ENCODE measurements around the gene ZFAND3.

ZFAND3 gene

GRCh38 chr6:37894585-37894984, 75.1 kb downstream of the ZFAND3 start:
- DNase-seq (ENCODE audit: low read depth, low spot score) = no peak

DNA sequence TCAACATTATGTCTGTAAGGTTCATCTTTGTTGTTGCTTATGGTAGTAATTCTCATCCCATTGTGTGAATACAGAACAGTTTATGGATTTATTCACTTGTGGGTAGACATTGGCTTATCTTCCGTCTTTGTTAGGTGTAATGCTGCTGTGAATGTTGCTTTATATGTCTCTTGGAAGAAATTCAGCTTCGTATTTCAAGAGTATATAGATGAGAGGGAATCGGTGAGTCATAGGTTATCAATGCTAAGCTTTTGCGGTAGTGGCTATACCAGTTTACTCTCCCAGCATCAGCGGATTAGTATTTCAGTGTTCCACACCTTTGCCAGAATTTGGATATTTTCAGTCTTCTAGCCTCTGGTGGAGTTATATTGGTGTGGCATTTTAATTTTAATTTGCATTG, 77.8 kb downstream of the ZFAND3 start:
- DNase-seq (ENCODE audit: low read depth, low spot score) = no peak

DNA sequence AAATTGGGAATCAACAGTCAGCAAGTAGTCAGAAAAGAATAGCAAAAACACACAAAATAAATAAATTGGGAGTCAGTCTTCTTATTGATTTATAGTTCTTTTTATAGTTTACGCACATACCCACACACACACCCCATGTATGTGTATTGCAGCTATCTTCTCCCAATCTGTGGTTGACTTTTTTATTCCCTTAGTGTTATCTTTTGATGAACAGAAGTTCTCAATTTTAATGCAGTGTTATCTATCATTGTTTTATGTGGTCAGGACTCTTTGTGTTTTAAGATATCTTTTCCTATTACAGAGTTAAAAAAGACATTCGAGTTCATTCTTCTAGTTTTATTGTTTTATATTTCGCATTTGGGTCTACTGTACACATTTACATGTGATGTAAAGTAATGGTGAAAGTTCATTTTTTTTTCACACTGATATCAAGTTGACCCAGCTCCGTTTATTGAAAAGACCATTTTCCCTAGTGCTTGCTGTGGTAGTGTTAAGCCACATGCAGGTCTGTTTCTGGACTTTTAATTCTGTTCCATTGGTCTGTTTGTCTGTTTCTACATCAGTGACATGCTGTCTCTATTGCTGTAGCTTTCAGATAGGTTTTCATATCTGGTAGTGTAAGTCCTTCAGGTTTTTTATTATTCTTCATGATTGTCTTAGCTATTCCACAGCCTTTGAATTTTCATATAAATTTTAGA, 78.4 kb downstream of the ZFAND3 start:
- DNase-seq (ENCODE audit: low read depth, low spot score) = no peak

DNA sequence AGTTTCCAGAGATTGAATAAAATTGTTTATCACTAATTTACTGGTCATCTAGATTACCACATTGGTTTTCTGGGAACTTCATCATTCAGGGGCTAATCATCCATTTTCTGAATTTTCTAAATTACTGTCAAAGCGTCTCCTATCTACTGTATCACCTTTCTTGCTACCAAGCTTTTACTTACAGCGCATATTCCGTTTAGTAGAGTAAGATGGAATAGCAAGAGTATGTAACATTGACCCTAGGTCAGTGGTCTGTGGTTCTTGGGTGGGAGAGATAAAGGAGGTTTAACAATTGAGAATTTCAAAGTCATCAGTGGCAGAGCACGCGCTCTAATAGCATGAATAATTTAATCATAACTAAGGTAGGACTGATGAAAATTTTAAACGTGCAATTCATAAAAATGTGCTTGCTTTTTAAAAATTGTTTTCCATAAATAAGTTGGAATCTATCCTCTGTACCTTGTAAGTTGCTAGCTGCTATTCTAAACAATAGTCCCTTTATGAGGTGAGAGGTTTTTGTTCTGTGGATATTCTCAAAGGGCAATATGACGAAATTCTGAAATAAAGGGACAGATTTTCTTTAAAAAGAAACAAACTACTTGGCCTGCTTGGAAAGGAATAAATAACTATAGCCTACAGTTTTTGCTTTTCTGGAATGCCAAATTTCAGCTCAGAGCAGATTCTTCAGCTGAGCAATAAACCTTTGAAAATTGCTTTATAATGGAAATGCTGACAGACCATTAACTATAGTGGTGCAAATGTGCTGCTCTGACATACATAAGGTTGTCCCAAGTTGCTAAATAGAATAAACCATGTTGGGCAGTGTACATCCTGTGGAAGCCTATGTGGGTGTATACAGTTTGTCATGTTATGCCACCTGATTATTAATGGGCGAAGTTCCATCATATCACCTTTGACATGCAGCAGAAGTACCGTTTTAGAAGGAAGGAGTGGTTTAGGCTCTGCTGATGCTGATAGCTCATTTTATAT, 84.1 kb downstream of the ZFAND3 start:
- no peak for DNase-seq (ENCODE audit: low read depth, low spot score)

DNA sequence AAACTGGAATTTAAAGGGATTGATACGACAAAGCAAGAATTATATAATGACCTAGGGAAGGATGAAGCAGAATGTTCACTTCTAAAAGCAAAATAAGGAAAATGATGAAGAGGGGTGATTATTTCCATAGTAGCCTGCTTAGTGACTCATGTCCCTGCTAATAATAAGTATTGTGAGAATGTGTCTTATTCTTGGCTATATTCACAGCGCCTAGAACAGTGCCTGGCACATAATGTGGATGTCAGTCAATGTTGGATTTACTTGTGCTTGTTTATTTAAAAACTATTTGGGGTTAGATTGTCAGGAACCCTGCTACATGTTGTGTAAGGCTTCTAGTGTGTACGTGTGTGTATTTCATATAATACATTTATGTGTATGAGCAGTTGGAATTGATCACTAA, 85.1 kb downstream of the ZFAND3 start:
- no peak for DNase-seq (ENCODE audit: low read depth, low spot score)

GRCh38 chr6:37906121-37906520, 86.6 kb downstream of the ZFAND3 start:
- DNase-seq (ENCODE audit: low read depth, low spot score) = no peak

DNA sequence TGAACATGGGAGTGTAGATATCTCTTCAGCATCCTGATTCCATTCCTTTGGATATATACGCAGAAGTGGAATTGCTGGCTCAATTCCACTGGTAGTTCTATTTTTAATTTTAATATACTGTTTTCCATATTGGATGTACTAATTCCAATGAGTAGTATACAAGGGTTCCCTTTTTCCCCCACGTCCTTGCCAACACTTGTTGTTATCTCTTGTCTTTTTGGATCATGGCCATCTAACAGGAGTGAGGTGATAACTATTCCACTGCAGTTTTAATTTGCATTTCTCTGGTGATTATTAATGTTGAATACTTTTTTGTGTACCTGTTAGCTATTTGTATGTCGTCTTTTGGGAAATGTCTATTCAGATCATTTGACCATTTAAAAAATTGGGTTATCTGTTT, 91.5 kb downstream of the ZFAND3 start:
- DNase-seq (ENCODE audit: low read depth, low spot score) = no peak

GRCh38 chr6:37913210-37913609, 93.7 kb downstream of the ZFAND3 start:
- DNase-seq (ENCODE audit: low read depth, low spot score) = no peak

DNA sequence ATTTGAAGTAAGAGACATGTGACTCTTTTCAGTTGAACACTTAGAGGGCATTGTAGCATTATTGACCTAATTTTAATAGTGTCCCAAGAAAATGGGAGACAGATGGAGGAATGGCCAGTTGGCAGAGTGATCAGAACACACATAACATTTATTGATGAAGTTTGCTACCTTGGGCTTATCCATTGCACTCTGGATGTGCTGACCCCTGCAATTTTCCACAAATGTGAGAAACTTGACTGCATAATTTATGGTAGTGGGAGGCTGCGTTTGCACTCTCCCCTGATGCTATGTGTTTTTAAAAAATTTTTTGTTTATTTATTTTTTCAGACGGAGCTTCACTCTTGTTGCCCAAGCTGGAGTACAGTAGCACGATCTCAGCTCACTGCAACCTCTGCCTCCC, 95.9 kb downstream of the ZFAND3 start:
- no peak for DNase-seq (ENCODE audit: low read depth, low spot score)

DNA sequence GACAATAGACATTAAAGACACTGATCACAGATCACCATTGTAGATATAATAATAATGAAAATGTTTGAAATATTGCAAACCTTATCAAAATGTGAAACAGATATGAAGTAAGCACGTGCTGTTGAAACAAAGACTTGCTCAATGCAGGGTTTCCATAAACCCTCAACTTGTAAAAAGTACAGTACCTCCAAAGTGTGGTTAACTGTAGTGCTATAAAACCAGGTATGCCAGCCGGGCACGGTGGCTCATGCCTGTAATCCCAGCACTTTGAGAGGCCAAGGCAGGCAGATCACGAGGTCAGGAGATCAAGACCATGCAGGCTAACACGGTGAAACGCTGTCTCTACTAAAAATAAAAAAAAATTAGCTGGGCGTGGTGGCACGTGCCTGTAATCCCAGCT, 96.6 kb downstream of the ZFAND3 start:
- no peak for DNase-seq (ENCODE audit: low read depth, low spot score)

DNA sequence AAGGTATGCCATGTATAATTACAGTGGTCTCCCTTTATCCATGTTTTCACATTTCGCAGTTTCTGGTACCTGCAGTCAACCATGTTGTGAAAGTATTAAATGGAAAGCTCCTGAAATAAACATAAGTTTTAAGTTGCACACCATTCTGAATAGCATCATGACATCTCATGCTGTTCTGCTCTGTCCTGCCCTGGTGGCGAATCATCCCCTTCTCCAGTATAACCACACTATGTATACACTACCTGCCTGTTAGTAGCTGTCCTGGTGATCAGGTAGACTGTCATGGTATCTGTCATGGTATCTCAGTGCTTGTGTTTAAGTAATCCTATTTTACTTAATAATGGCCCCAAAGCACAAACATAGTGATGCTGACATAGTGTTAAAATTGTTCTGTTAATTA, 97.1 kb downstream of the ZFAND3 start:
- no peak for DNase-seq (ENCODE audit: low read depth, low spot score)

GRCh38 chr6:37917566-37917965, 98.0 kb downstream of the ZFAND3 start:
- DNase-seq (ENCODE audit: low read depth, low spot score) = no peak

DNA sequence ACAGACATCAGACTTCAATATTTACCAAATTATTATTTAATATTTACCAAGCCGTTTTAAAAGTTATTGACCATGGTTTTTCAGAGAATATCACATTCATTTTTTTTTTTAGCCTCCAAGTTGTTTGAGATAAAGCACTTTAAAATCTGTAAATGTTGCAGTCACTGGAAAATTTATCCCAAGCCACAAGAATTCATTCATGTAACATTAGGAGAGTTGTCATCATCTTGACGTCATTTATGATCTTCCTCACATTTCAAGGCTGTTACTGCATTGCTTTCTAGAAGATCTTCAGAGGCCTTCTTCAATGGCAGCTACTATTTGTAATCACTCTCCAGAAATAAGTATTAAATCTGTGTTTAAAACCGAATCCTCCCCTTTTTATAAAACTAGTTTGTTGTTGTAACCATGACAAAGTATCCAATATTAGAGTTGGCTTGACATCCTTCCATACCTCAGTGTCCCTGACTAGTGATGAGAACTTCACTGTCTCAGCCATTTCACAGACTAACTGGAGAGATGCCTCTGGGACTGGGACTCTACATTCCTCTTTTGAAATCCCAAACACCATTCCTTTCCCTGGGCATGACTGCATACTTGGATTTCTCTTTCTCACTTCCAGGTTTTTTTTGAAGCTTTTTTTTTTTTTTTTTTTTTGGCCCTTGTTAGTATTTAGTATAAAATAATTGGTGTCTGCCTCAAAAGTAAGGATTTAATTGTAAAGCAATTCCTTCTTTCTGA, 100.1 kb downstream of the ZFAND3 start:
- no peak for DNase-seq (ENCODE audit: low read depth, low spot score)

GRCh38 chr6:37920667-37921066, 101.1 kb downstream of the ZFAND3 start:
- DNase-seq (ENCODE audit: low read depth, low spot score) = no peak

DNA sequence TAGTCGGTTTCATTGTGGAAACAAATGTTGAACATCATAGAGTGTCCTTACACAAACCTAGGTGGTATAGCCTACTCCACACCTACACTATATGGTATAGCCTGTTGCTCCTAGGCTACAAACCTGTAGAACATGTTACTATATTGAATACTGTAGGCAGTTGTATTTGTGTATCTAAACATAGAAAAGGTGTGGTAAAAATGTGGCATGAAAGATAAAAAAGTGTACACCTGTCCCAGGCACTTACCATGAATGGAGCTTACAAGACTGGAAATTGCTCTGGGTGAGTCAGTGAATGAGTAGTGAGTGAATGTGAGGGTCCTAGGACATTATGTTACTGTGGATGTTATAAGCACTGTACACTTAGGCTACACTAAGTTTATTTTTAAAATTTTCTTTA, 103.0 kb downstream of the ZFAND3 start:
- DNase-seq (ENCODE audit: low read depth, low spot score) = no peak

DNA sequence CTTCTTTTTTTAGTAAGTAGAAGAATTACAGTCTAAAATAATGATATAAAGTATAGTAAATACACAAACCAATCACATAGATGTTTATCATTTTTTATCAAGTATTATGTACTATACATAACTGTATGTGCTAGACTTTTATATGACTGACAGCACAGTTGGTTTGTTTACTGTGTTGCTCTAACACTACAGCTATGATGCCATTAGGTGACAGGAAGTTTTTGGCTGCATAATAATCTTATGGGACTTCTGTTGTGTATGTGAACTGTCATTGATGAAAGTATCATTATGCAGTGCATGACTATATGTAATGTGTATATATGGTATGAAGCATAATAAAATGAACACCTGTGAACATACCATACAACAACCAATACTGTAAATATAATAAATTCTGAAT, 104.0 kb downstream of the ZFAND3 start:
- DNase-seq (ENCODE audit: low read depth, low spot score) = no peak

DNA sequence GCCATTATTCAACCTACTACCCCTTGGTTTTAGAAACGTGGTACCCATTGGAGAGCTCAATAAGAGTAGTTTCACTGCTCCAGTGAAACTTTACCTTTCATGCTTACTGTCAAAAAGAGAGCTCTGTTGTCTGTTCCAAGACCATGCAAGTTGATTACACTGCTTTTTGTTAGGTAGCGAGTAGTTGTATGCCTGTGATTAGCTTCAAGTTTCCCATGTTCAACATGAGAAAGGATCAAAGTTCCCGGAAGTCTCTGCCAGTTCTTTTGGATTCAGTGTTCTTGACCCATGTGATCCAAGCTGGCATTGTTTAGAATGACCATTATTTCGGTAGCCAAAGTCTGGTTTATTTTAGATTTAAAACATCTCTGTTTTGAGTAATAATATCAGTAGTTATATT, 107.1 kb downstream of the ZFAND3 start:
- no peak for DNase-seq (ENCODE audit: low read depth, low spot score)

- no peak for DNase-seq (ENCODE audit: low read depth, low spot score)
These were observed 108.7 kb downstream of the ZFAND3 start for GRCh38 chr6:37928217-37928616.

DNA sequence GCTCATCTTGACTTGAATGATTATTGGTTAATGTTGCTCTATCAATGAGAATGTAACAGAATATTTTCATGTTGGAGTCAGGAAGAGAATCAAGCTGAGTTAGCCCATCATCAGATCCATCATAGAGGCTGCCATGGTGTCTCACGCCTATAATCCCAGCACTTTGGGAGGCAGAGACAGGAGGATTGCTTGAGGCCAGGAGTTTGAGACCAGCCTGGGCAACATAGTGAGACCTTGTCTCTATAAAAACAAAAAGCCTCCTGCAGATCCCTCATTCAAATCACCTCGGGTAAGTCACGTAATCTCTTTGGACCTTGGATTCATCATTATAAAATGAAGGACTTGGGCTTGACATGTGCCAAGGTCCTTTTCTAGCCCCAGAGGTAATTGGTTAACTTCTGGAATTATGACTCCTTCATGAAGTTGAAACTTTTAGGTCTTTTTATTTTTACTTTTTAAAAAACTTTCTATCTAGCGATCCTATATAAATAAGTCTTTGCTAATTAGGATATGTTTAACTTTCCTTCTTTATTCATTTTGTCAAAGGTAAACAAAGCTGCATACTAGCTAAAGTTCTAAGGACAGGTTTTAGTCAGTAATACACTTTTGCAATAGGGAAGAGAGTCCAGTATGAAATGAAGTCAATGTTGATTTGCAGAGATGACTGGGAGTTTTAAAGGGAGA, 110.9 kb downstream of the ZFAND3 start:
- no peak for DNase-seq (ENCODE audit: low read depth, low spot score)

DNA sequence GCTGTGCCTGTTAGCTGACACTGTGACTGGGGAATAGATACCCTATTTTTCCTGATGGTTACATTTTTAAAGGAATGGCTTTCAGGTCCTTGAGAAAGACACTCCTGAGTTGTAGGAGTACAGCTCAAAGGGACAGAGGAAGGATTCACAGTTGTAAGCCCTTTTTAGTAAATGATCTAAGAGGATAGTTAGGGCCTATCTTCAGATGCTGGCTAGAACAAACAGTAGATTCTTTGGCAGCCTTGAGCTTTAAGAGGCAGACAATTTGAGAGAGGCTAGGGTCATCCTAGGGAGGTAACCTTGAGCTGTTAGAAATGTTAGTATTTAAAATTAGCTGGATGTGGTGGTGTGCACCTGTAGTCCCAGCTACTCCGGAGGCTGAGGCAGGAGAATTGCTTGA, 111.5 kb downstream of the ZFAND3 start:
- DNase-seq (ENCODE audit: low read depth, low spot score) = no peak

GRCh38 chr6:37934276-37934675, 114.7 kb downstream of the ZFAND3 start:
- DNase-seq (ENCODE audit: low read depth, low spot score) = no peak

GRCh38 chr6:37936150-37936549, 116.6 kb downstream of the ZFAND3 start:
- DNase-seq (ENCODE audit: low read depth, low spot score) = no peak

All from brain pericyte (primary cell).